Skin of body (tissue), 2 donors: Measurements from ENCODE around the gene SLAMF8. TPM values are rescaled to one million over a fixed set of nuclear protein-coding genes. Genes with fewer than 3 reads are reported as not detected.
A peak's percentile ranks its signal among the peaks of the same experiment; 100 is the strongest.

Experiments
- DNase-seq: peaks from one replicate; lab custom pipeline; 2025; lab: John Stamatoyannopoulos, UW
- total RNA-seq: library from RNA; depleted of rRNA; stranded (reverse); fragments of >200 nt; gene quantifications from one replicate; pipeline ENCODE4 v1.2.3, GENCODE V29; 2014

SLAMF8 gene
- total RNA-seq: 0.20 TPM

- DNase-seq: no peak
These were observed at the start of gene SLAMF8 for GRCh38 chr1:159826441-159827101. TSS of gene SLAMF8 (plus strand) at chr1:159826873. CDS start at chr1:159826899, 26 bp downstream.

- DNase-seq: no peak
These were observed 48.4 kb upstream of the SLAMF8 start for GRCh38 chr1:159778266-159778665.

- no peak for DNase-seq
These were observed 47.2 kb upstream of the SLAMF8 start for GRCh38 chr1:159779403-159779851.

- DNase-seq: peak; percentile 97
These were observed 45.8 kb upstream of the SLAMF8 start, which contains the start of gene DUSP23 for GRCh38 chr1:159780583-159781582. TSS of gene DUSP23 (plus strand) at chr1:159780962. CDS start at chr1:159781101, 139 bp downstream.

- DNase-seq: no peak
These were observed 44.7 kb upstream of the SLAMF8 start for GRCh38 chr1:159781992-159782391.

- no peak for DNase-seq
These were observed 42.9 kb upstream of the SLAMF8 start for GRCh38 chr1:159783724-159784123.

- DNase-seq: no peak
These were observed 40.2 kb upstream of the SLAMF8 start for GRCh38 chr1:159786465-159786864.

- DNase-seq: no peak
These were observed 39.7 kb upstream of the SLAMF8 start for GRCh38 chr1:159786966-159787365.

GRCh38 chr1:159790237-159790917, 36.3 kb upstream of the SLAMF8 start:
- DNase-seq: no peak

- DNase-seq: no peak
These were observed 35.6 kb upstream of the SLAMF8 start for GRCh38 chr1:159791031-159791430.

GRCh38 chr1:159791461-159791860, 35.2 kb upstream of the SLAMF8 start:
- DNase-seq: no peak

- no peak for DNase-seq
These were observed 31.1 kb upstream of the SLAMF8 start for GRCh38 chr1:159795534-159795933.

- peak; percentile 61 for DNase-seq
These were observed 27.8 kb upstream of the SLAMF8 start for GRCh38 chr1:159798893-159799292.

- DNase-seq: no peak
These were observed 27.2 kb upstream of the SLAMF8 start for GRCh38 chr1:159799446-159799985.

- no peak for DNase-seq
These were observed 26.3 kb upstream of the SLAMF8 start for GRCh38 chr1:159800177-159800930.

- DNase-seq: no peak
These were observed 24.6 kb upstream of the SLAMF8 start, which contains the start of gene FCRL6 for GRCh38 chr1:159802111-159802510. TSS of gene FCRL6 (plus strand) at chr1:159802360. CDS start at chr1:159802425, 65 bp downstream.

- no peak for DNase-seq
These were observed 22.6 kb upstream of the SLAMF8 start for GRCh38 chr1:159803956-159804689.

- DNase-seq: no peak
These were observed 21.7 kb upstream of the SLAMF8 start for GRCh38 chr1:159804924-159805323.

- no peak for DNase-seq
These were observed 10.7 kb upstream of the SLAMF8 start for GRCh38 chr1:159815926-159816325.
